Left ventricle myocardium inferior (tissue), 1 donor: ENCODE measurements around the gene KCTD18. TPM values are rescaled to one million over a fixed set of nuclear protein-coding genes. Genes with fewer than 3 reads are reported as not detected.

ENCODE experiments used
- DNase-seq: peaks from one replicate; pipeline ENCODE4 v3.0.0-alpha.2; 2020
- H3K27ac ChIP-seq: fragments of 200-600 bp; replicated peaks from 2 replicates; pipeline ENCODE4 v1.8.0; 2021
- H3K27me3 ChIP-seq: fragments of 200-600 bp; 2 replicates; pipeline ENCODE4 v1.8.0; 2021; ENCODE audit warnings: low read depth
- H3K36me3 ChIP-seq: fragments of 200-600 bp; 2 replicates; pipeline ENCODE4 v1.8.0; 2021
- H3K4me1 ChIP-seq: fragments of 200-600 bp; 2 replicates; pipeline ENCODE4 v1.8.0; 2021
- H3K4me3 ChIP-seq: fragments of 200-600 bp; 2 replicates; pipeline ENCODE4 v1.8.0; 2021; ENCODE audit warnings: mild to moderate bottlenecking, moderate library complexity
- H3K9me3 ChIP-seq: fragments of 200-600 bp; replicated peaks from 2 replicates; pipeline ENCODE4 v1.8.0; 2021
- intact Hi-C: fragments of 100-400 bp; cut with micrococcal nuclease; formaldehyde crosslinking; loops from one replicate; pipeline ENCODE4 v1.11.0; 2022
- total RNA-seq: library from RNA; stranded (reverse); fragmentation: NEBNext Ultra II Directional; extraction: Animal tissue kit (Norgen Biotek cat#: 25700); gene quantifications from one replicate; pipeline ENCODE4 v1.2.1, GENCODE V29; 2021
- TF ChIP-seq, protein P1 (sequence below): fragments of 200-600 bp; IDR thresholded peaks from 2 replicates; pipeline ENCODE4 v1.8.0; 2021; ENCODE audit warnings: antibody characterized with exemption, mild to moderate bottlenecking, borderline replicate concordance
- donor health status: DM: no; HTN: yes; CAD: no; lungs with severe emphysema.

KCTD18 gene
- total RNA-seq, 1 donor from 2014 or later, result 9.4 TPM

DNA sequence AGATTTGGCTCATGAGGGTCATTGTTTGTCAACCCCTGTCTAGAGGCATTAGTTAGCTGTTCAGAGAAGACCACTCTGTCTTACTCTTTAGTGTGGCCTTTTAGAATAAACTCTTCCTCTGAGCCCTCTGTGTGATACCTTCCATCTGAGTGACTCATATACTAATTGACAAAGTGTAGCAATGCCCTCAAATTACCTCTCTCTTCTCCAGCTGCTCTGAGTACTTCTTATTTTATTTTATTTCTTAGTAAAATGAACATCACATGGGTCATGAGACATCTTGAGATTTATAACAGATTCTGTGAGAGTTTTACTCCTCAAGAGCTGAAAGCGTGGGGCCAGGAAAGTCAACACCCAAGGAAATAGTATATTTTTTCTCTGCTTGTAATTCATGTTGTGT is 67.4 kb downstream of the KCTD18 start:
- H3K36me3 ChIP-seq, result peaks cover 49% of the 10 kb centered on the region
- peaks cover 37% of the 10 kb centered on the region for H3K4me1 ChIP-seq
- DNase-seq, result no peak
- TF ChIP-seq, protein P1, sequence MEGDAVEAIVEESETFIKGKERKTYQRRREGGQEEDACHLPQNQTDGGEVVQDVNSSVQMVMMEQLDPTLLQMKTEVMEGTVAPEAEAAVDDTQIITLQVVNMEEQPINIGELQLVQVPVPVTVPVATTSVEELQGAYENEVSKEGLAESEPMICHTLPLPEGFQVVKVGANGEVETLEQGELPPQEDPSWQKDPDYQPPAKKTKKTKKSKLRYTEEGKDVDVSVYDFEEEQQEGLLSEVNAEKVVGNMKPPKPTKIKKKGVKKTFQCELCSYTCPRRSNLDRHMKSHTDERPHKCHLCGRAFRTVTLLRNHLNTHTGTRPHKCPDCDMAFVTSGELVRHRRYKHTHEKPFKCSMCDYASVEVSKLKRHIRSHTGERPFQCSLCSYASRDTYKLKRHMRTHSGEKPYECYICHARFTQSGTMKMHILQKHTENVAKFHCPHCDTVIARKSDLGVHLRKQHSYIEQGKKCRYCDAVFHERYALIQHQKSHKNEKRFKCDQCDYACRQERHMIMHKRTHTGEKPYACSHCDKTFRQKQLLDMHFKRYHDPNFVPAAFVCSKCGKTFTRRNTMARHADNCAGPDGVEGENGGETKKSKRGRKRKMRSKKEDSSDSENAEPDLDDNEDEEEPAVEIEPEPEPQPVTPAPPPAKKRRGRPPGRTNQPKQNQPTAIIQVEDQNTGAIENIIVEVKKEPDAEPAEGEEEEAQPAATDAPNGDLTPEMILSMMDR, result no peak
- H3K9me3 ChIP-seq, result no peaks in the 10 kb centered on the region
- no peak overlapping the region for H3K4me3 ChIP-seq
- H3K27me3 ChIP-seq, result no peaks in the 10 kb centered on the region
- no peak overlapping the region for H3K27ac ChIP-seq
- intact Hi-C loops, result no loop called here

DNA sequence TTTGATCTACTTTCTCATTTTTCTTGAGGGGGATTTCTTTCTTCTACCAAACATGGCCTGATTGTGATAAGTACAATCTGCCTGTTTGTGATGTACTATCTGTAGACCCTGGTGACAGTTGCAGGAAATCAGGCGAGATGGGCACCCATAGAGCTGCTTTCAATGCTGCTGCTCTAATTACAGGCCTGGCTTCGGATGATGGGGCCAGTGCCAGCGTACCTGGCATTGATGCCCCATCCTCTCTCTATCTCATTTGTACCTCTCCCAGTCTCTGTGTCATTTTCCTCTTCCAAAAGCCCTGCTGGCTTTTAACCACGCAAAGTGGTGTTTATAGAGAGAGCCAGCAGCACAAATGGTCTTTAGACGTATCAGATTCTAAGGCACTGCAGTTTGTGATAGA is 69.9 kb downstream of the KCTD18 start:
- intact Hi-C loops, result no loop called here
- no peak overlapping the region for H3K4me3 ChIP-seq
- peaks cover 37% of the 10 kb centered on the region for H3K4me1 ChIP-seq
- TF ChIP-seq, protein P1, result no peak
- no peak overlapping the region for H3K27ac ChIP-seq
- H3K27me3 ChIP-seq, result no peaks in the 10 kb centered on the region
- H3K9me3 ChIP-seq, result no peaks in the 10 kb centered on the region
- no peak for DNase-seq
- H3K36me3 ChIP-seq, result peaks cover 68% of the 10 kb centered on the region

Other genes starting within 250 kb of the KCTD18 start
- gene SPATS2L, start 203.4 kb downstream of the KCTD18 start, total RNA-seq, result 54.9 TPM
- 1.6 TPM for gene SGO2, start 16.1 kb upstream of the KCTD18 start, total RNA-seq
- 3.6 TPM for gene AOX1, start 75.9 kb upstream of the KCTD18 start, total RNA-seq